ENCODE results near the gene PLEKHG4B. TPM values are rescaled to one million over a fixed set of nuclear protein-coding genes. Genes with fewer than 3 reads are reported as not detected.
"Not testable (repeated sequence)": the region's sequence is repeated elsewhere in the genome, so short reads cannot be mapped to it uniquely, and the experiment has no call there.

Gene PLEKHG4B
- total RNA-seq (not detected), polyA plus RNA-seq (not detected)

- peak within 1 kb of the TSS in 2 of 7 donors; percentile 41 to 57 for H3K4me3 Mint-ChIP-seq
Measured at GRCh38 chr5:91556-92263, at the start of gene PLEKHG4B. Gene PLEKHG4B, plus strand, starts transcription at chr5:92168. Its CDS starts 64 bp downstream, at chr5:92232.

GRCh38 chr5:42250-42649 lies 49.7 kb upstream of the PLEKHG4B start:
- H3K36me3 Mint-ChIP-seq = no peaks in the 10 kb centered on the region
- H3K27ac Mint-ChIP-seq = no peak overlapping the region
- no peak for DNase-seq
- H3K4me3 Mint-ChIP-seq = no peak overlapping the region
- Histone ChIP-seq H3K36me3 (ENCODE audit: insufficient read depth, low read length) (no peaks in the 10 kb centered on the region), H3K9me3 (ENCODE audit: low read length) (no peaks in the 10 kb centered on the region), H3K4me3 (ENCODE audit: low read length) (no peak overlapping the region), H3K27me3 (ENCODE audit: insufficient read depth, low read length, poor library complexity, severe bottlenecking) (peaks cover 3% of the 10 kb centered on the region), H3K27ac (ENCODE audit: low read depth, low read length) (no peak overlapping the region), H3K4me1 (ENCODE audit: insufficient read depth, low read length) (no peaks in the 10 kb centered on the region)
- ChIA-PET CTCF (no interaction called here), POLR2A (no interaction called here)
- no peaks in the 10 kb centered on the region for H3K4me1 Mint-ChIP-seq
- peaks cover 0 to 6% (median 0%) of the 10 kb centered on the region in 5 donors for H3K9me3 Mint-ChIP-seq
- peaks cover 21 to 60% of the 10 kb centered on the region in 2 donors for H3K27me3 Mint-ChIP-seq

More at GRCh38 chr5:91556-92263, at the start of gene PLEKHG4B:
- CTCF ChIA-PET = no interaction called here
- Histone ChIP-seq H3K4me1 (ENCODE audit: insufficient read depth, low read length) (no peaks in the 10 kb centered on the region), H3K9me3 (ENCODE audit: low read length) (no peaks in the 10 kb centered on the region), H3K27ac (ENCODE audit: low read depth, low read length) (no peak within 1 kb of the TSS), H3K36me3 (ENCODE audit: insufficient read depth, low read length) (no peaks in the 10 kb centered on the region), H3K27me3 (ENCODE audit: insufficient read depth, low read length, poor library complexity, severe bottlenecking) (peaks cover 27% of the 10 kb centered on the region), H3K4me3 (ENCODE audit: low read length) (no peak within 1 kb of the TSS)
- H3K27ac Mint-ChIP-seq = no peak within 1 kb of the TSS
- H3K9me3 Mint-ChIP-seq = peaks cover 0 to 4% (median 0%) of the 10 kb centered on the region in 5 donors
- H3K4me1 Mint-ChIP-seq = peaks cover 0 to 10% (median 5%) of the 10 kb centered on the region in 3 donors
- no peak for DNase-seq
- POLR2A ChIA-PET = no interaction called here
- H3K36me3 Mint-ChIP-seq = no peaks in the 10 kb centered on the region
- H3K27me3 Mint-ChIP-seq = peaks cover 42 to 77% of the 10 kb centered on the region in 2 donors

GRCh38 chr5:48192-48591 lies 43.8 kb upstream of the PLEKHG4B start:
- Mint-ChIP-seq H3K9me3 (peaks cover 2 to 9% (median 3%) of the 10 kb centered on the region in 5 donors), H3K27me3 (peaks cover 28 to 44% of the 10 kb centered on the region in 2 donors), H3K4me3 (no peak overlapping the region), H3K36me3 (no peaks in the 10 kb centered on the region), H3K27ac (no peak overlapping the region), H3K4me1 (no peaks in the 10 kb centered on the region)
- Histone ChIP-seq H3K27ac (ENCODE audit: low read depth, low read length) (no peak overlapping the region), H3K27me3 (ENCODE audit: insufficient read depth, low read length, poor library complexity, severe bottlenecking) (peaks cover 3% of the 10 kb centered on the region), H3K36me3 (ENCODE audit: insufficient read depth, low read length) (no peaks in the 10 kb centered on the region), H3K9me3 (ENCODE audit: low read length) (no peaks in the 10 kb centered on the region), H3K4me1 (ENCODE audit: insufficient read depth, low read length) (no peaks in the 10 kb centered on the region), H3K4me3 (ENCODE audit: low read length) (no peak overlapping the region)
- DNase-seq = no peak
- ChIA-PET POLR2A (no interaction called here), CTCF (no interaction called here)

GRCh38 chr5:49530-49929 lies 42.4 kb upstream of the PLEKHG4B start:
- H3K4me1 ChIP-seq (ENCODE audit: insufficient read depth, low read length); H3K9me3 Mint-ChIP-seq; CTCF ChIA-PET; H3K9me3 ChIP-seq (ENCODE audit: low read length); DNase-seq; H3K36me3 Mint-ChIP-seq; H3K27ac Mint-ChIP-seq; H3K4me3 ChIP-seq (ENCODE audit: low read length); POLR2A ChIA-PET; H3K27ac ChIP-seq (ENCODE audit: low read depth, low read length); H3K27me3 ChIP-seq (ENCODE audit: insufficient read depth, low read length, poor library complexity, severe bottlenecking); H3K4me1 Mint-ChIP-seq; H3K4me3 Mint-ChIP-seq; H3K36me3 ChIP-seq (ENCODE audit: insufficient read depth, low read length): not testable (repeated sequence)
- peaks cover 25 to 43% of the 10 kb centered on the region in 2 donors for H3K27me3 Mint-ChIP-seq

GRCh38 chr5:49953-50544 lies 41.9 kb upstream of the PLEKHG4B start:
- peaks cover 27 to 48% of the 10 kb centered on the region in 2 donors for H3K27me3 Mint-ChIP-seq
- H3K4me1 Mint-ChIP-seq = no peaks in the 10 kb centered on the region
- peaks cover 11% of the 10 kb centered on the region for H3K27me3 ChIP-seq (ENCODE audit: insufficient read depth, low read length, poor library complexity, severe bottlenecking)
- H3K9me3 Mint-ChIP-seq = peaks cover 2 to 8% (median 3%) of the 10 kb centered on the region in 5 donors
- DNase-seq = no peak
- H3K4me3 Mint-ChIP-seq = no peak overlapping the region
- no peaks in the 10 kb centered on the region for H3K9me3 ChIP-seq (ENCODE audit: low read length)
- no peaks in the 10 kb centered on the region for H3K36me3 Mint-ChIP-seq
- ChIA-PET POLR2A (no interaction called here), CTCF (no interaction called here)
- no peaks in the 10 kb centered on the region for H3K36me3 ChIP-seq (ENCODE audit: insufficient read depth, low read length)
- H3K27ac Mint-ChIP-seq = no peak overlapping the region
- H3K27ac ChIP-seq (ENCODE audit: low read depth, low read length) = no peak overlapping the region
- H3K4me1 ChIP-seq (ENCODE audit: insufficient read depth, low read length) = no peaks in the 10 kb centered on the region
- no peak overlapping the region for H3K4me3 ChIP-seq (ENCODE audit: low read length)

- no peaks in the 10 kb centered on the region for H3K4me1 Mint-ChIP-seq
- CTCF ChIA-PET = no interaction called here
- H3K27ac Mint-ChIP-seq = no peak overlapping the region
- no peaks in the 10 kb centered on the region for H3K36me3 ChIP-seq (ENCODE audit: insufficient read depth, low read length)
- DNase-seq = no peak
- no peak overlapping the region for H3K4me3 Mint-ChIP-seq
- no peaks in the 10 kb centered on the region for H3K9me3 ChIP-seq (ENCODE audit: low read length)
- peaks cover 32 to 46% of the 10 kb centered on the region in 2 donors for H3K27me3 Mint-ChIP-seq
- no peaks in the 10 kb centered on the region for H3K36me3 Mint-ChIP-seq
- H3K9me3 Mint-ChIP-seq = peaks cover 2 to 9% (median 3%) of the 10 kb centered on the region in 5 donors
- H3K27ac ChIP-seq (ENCODE audit: low read depth, low read length) = no peak overlapping the region
- H3K4me3 ChIP-seq (ENCODE audit: low read length) = no peak overlapping the region
- POLR2A ChIA-PET = no interaction called here
- no peaks in the 10 kb centered on the region for H3K4me1 ChIP-seq (ENCODE audit: insufficient read depth, low read length)
- H3K27me3 ChIP-seq (ENCODE audit: insufficient read depth, low read length, poor library complexity, severe bottlenecking) = peaks cover 12% of the 10 kb centered on the region
Measured at GRCh38 chr5:50724-51499, 41.1 kb upstream of the PLEKHG4B start.

- Histone ChIP-seq H3K36me3 (ENCODE audit: insufficient read depth, low read length) (no peaks in the 10 kb centered on the region), H3K27ac (ENCODE audit: low read depth, low read length) (no peak overlapping the region), H3K4me3 (ENCODE audit: low read length) (no peak overlapping the region), H3K9me3 (ENCODE audit: low read length) (no peaks in the 10 kb centered on the region), H3K27me3 (ENCODE audit: insufficient read depth, low read length, poor library complexity, severe bottlenecking) (peaks cover 12% of the 10 kb centered on the region), H3K4me1 (ENCODE audit: insufficient read depth, low read length) (no peaks in the 10 kb centered on the region)
- DNase-seq = no peak
- Mint-ChIP-seq H3K4me1 (no peaks in the 10 kb centered on the region), H3K27ac (no peak overlapping the region), H3K36me3 (no peaks in the 10 kb centered on the region), H3K9me3 (peaks cover 2 to 9% (median 3%) of the 10 kb centered on the region in 5 donors), H3K4me3 (no peak overlapping the region), H3K27me3 (peaks cover 32 to 48% of the 10 kb centered on the region in 2 donors)
- POLR2A ChIA-PET = no interaction called here
- CTCF ChIA-PET = no interaction called here
Measured at GRCh38 chr5:51500-51823, 40.5 kb upstream of the PLEKHG4B start.

Data from CD8-positive, alpha-beta memory T cell (primary cell).